Activated CD4-positive, alpha-beta T cell treated with anti-CD3 and anti-CD28 coated beads, Interleukin-2, amount 50 U/mL, for 24 hours (primary cell): ENCODE data around the gene TXNRD2.

Source experiments
- DNase-seq, 2 donors: peaks; one replicate each; pipeline ENCODE4 v3.0.0-alpha.2; 2020; ENCODE audit warnings: low read depth in 1 of 2, low spot score in 1 of 2

TXNRD2 gene

GRCh38 chr22:19966908-19967750 is 25.5 kb upstream of the TXNRD2 start:
- DNase-seq, result no peak

- no peak for DNase-seq
Measured at GRCh38 chr22:19965771-19966709, 24.4 kb upstream of the TXNRD2 start.

- DNase-seq, result no peak
Measured at GRCh38 chr22:19964701-19965386, 23.2 kb upstream of the TXNRD2 start.

GRCh38 chr22:19963863-19964642 is 22.4 kb upstream of the TXNRD2 start:
- DNase-seq, result no peak

GRCh38 chr22:19962909-19963806 is 21.5 kb upstream of the TXNRD2 start:
- DNase-seq, result no peak

GRCh38 chr22:19962246-19962908 is 20.8 kb upstream of the TXNRD2 start:
- DNase-seq, result peak; percentile 35 to 37

- no peak for DNase-seq
Measured at GRCh38 chr22:19961868-19962245, 20.2 kb upstream of the TXNRD2 start.

GRCh38 chr22:19961201-19961580 is 19.6 kb upstream of the TXNRD2 start:
- no peak for DNase-seq

GRCh38 chr22:19960491-19961200 is 19.0 kb upstream of the TXNRD2 start:
- DNase-seq, result no peak

- no peak for DNase-seq
Measured at GRCh38 chr22:19959587-19960490, 18.2 kb upstream of the TXNRD2 start.

- no peak for DNase-seq
Measured at GRCh38 chr22:19959043-19959586, 17.5 kb upstream of the TXNRD2 start.

- no peak for DNase-seq
Measured at GRCh38 chr22:19958083-19959042, 16.7 kb upstream of the TXNRD2 start.

- DNase-seq, result no peak
Measured at GRCh38 chr22:19957445-19957844, 15.8 kb upstream of the TXNRD2 start.

- no peak for DNase-seq
Measured at GRCh38 chr22:19955241-19956128, 13.9 kb upstream of the TXNRD2 start.

GRCh38 chr22:19951346-19951745 is 9.7 kb upstream of the TXNRD2 start:
- no peak for DNase-seq
